ENCODE measurements around the gene ODAD4.

Gene ODAD4

GRCh38 chr17:41910701-41911391, 19.6 kb upstream of the ODAD4 start:
- TF ChIP-seq MAX (IDR thresholded peaks at IDR 0.05) (no peak), ZBTB7A (IDR thresholded peaks at IDR 0.05; ENCODE audit: low read depth) (no peak), YY1 (IDR thresholded peaks at IDR 0.05; ENCODE audit: low read depth) (no peak), RAD21 (IDR thresholded peaks at IDR 0.05; ENCODE audit: low read depth) (no peak)

- TF ChIP-seq CREB1 (IDR thresholded peaks at IDR 0.05; ENCODE audit: low read depth) (no peak), REST (IDR thresholded peaks at IDR 0.05; ENCODE audit: low read depth) (no peak), CEBPB (IDR thresholded peaks at IDR 0.05) (no peak), TCF12 (IDR thresholded peaks at IDR 0.05; ENCODE audit: low read depth) (no peak), TEAD4 (IDR thresholded peaks at IDR 0.05) (no peak)
Observed at GRCh38 chr17:41912925-41913324, 17.5 kb upstream of the ODAD4 start.

GRCh38 chr17:41913798-41914197, 16.6 kb upstream of the ODAD4 start:
- TF ChIP-seq CEBPB (IDR thresholded peaks at IDR 0.05): no peak
- TF ChIP-seq CREB1 (IDR thresholded peaks at IDR 0.05; ENCODE audit: low read depth): no peak

GRCh38 chr17:41914358-41914766, 16.1 kb upstream of the ODAD4 start:
- TF ChIP-seq REST (IDR thresholded peaks at IDR 0.05; ENCODE audit: low read depth): no peak
- no peak for TF ChIP-seq CREB1 (IDR thresholded peaks at IDR 0.05; ENCODE audit: low read depth)
- TF ChIP-seq TAF1 (IDR thresholded peaks at IDR 0.05; ENCODE audit: low read depth): no peak
- no peak for TF ChIP-seq ZBTB7A (IDR thresholded peaks at IDR 0.05; ENCODE audit: low read depth)
- no peak for TF ChIP-seq EGR1 (IDR thresholded peaks at IDR 0.05)
- no peak for TF ChIP-seq FOXM1 (IDR thresholded peaks at IDR 0.05; ENCODE audit: borderline replicate concordance, low read depth)
- no peak for TF ChIP-seq RAD21 (IDR thresholded peaks at IDR 0.05; ENCODE audit: low read depth)
- no peak for TF ChIP-seq NFIC (IDR thresholded peaks at IDR 0.05)
- no peak for TF ChIP-seq TEAD4 (IDR thresholded peaks at IDR 0.05)
- TF ChIP-seq EP300 (IDR thresholded peaks at IDR 0.05; ENCODE audit: borderline replicate concordance): no peak
- no peak for TF ChIP-seq USF1 (IDR thresholded peaks at IDR 0.05)
- TF ChIP-seq YY1 (IDR thresholded peaks at IDR 0.05; ENCODE audit: low read depth): no peak

GRCh38 chr17:41915020-41915419, 15.4 kb upstream of the ODAD4 start:
- TF ChIP-seq REST (IDR thresholded peaks at IDR 0.05; ENCODE audit: low read depth) (no peak), USF1 (IDR thresholded peaks at IDR 0.05) (no peak), TAF1 (IDR thresholded peaks at IDR 0.05; ENCODE audit: low read depth) (no peak), ZBTB7A (IDR thresholded peaks at IDR 0.05; ENCODE audit: low read depth) (no peak), YY1 (IDR thresholded peaks at IDR 0.05; ENCODE audit: low read depth) (no peak), CEBPB (IDR thresholded peaks at IDR 0.05) (no peak), TCF12 (IDR thresholded peaks at IDR 0.05; ENCODE audit: low read depth) (no peak), EP300 (IDR thresholded peaks at IDR 0.05; ENCODE audit: borderline replicate concordance) (no peak)
